Activated CD4-positive, alpha-beta T cell treated with anti-CD3 and anti-CD28 coated beads, Interleukin-2, amount 10 ng/mL, durations not matched to agents 7 days and 5 days (primary cell): Measurements from ENCODE around the gene TSPAN1. TPM values are rescaled to one million over a fixed set of nuclear protein-coding genes. Genes with fewer than 3 reads are reported as not detected.

Experiments
- total RNA-seq, 2 experiments: library from RNA; stranded (reverse); gene quantifications; one replicate each; pipeline ENCODE4 v1.2.3, GENCODE V29; 2021

TSPAN1 gene
- total RNA-seq, 2 experiments from 2014 or later = not detected

Other genes starting within 250 kb of the TSPAN1 start
- gene PIK3R3, start 42.5 kb upstream of the TSPAN1 start, total RNA-seq = 1 to 10 TPM; 3.5 to 3.9 TPM
- not detected for gene P3R3URF, start 1.4 kb downstream of the TSPAN1 start, total RNA-seq
- 10 to 100 TPM; 32.0 to 33.4 TPM for gene POMGNT1, start 23.3 kb downstream of the TSPAN1 start, total RNA-seq
- not detected for gene LURAP1, start 28.2 kb downstream of the TSPAN1 start, total RNA-seq
- gene RAD54L, start 72.7 kb downstream of the TSPAN1 start, total RNA-seq = 10 to 100 TPM; 46.7 to 54.0 TPM
- 10 to 100 TPM; 37.1 to 40.6 TPM for gene LRRC41, start 128.5 kb downstream of the TSPAN1 start, total RNA-seq
- gene UQCRH, start 128.6 kb downstream of the TSPAN1 start, total RNA-seq = 100 to 1,000 TPM; 247 to 273 TPM
- 10 to 100 TPM; 22.2 to 22.3 TPM for gene NSUN4, start 165.7 kb downstream of the TSPAN1 start, total RNA-seq
- gene FAAH, start 219.2 kb downstream of the TSPAN1 start, total RNA-seq = 1 to 10 TPM; 6.1 to 7.6 TPM